Glutamatergic neuron (in vitro differentiated cells): ENCODE results near the gene CLEC6A. TPM values are rescaled to one million over a fixed set of nuclear protein-coding genes. Genes with fewer than 3 reads are reported as not detected.
"Not testable (repeated sequence)": the region's sequence is repeated elsewhere in the genome, so short reads cannot be mapped to it uniquely, and the experiment has no call there.

Experiments used
- DNase-seq: peaks from one replicate; pipeline ENCODE4 v3.0.0; 2022
- H3K27ac Mint-ChIP-seq: one replicate; pipeline ENCODE4 v1.8.0; 2020; ENCODE audit warnings: mild to moderate bottlenecking, mixed read lengths, inconsistent platforms; ENCODE audit not compliant: unreplicated experiment
- H3K27me3 Mint-ChIP-seq: one replicate; pipeline ENCODE4 v1.8.0; 2020; ENCODE audit warnings: mild to moderate bottlenecking, moderate library complexity, mixed read lengths, inconsistent platforms; ENCODE audit not compliant: unreplicated experiment
- H3K36me3 Mint-ChIP-seq: one replicate; pipeline ENCODE4 v1.8.0; 2020; ENCODE audit warnings: mild to moderate bottlenecking, mixed read lengths, inconsistent platforms; ENCODE audit not compliant: unreplicated experiment
- H3K4me1 Mint-ChIP-seq: one replicate; pipeline ENCODE4 v1.8.0; 2020; ENCODE audit warnings: mild to moderate bottlenecking, low read depth, mixed read lengths, inconsistent platforms; ENCODE audit not compliant: unreplicated experiment
- H3K4me3 Mint-ChIP-seq: one replicate; pipeline ENCODE4 v1.8.0; 2020; ENCODE audit warnings: mild to moderate bottlenecking, mixed read lengths, inconsistent platforms; ENCODE audit not compliant: unreplicated experiment
- H3K9me3 Mint-ChIP-seq: one replicate; pipeline ENCODE4 v1.8.0; 2020; ENCODE audit warnings: mild to moderate bottlenecking, moderate library complexity, mixed read lengths, inconsistent platforms; ENCODE audit not compliant: unreplicated experiment
- CTCF ChIP-seq: fragments of 200-600 bp; sonication (generic); IDR thresholded peaks from one replicate; pipeline ENCODE4 v1.5.0; 2021; ENCODE audit not compliant: partially characterized antibody, unreplicated experiment
- long read RNA-seq: library from polyadenylated mRNA; unstranded; transcript quantifications from one replicate; pipeline ENCODE4 v2.0.0, GENCODE V29; 2020; ENCODE audit not compliant: unreplicated experiment
- total RNA-seq: library from RNA; stranded (reverse); fragmentation: NEBNext Ultra II Directional; extraction: Animal tissue kit (Norgen Biotek cat#: 25700); gene quantifications from one replicate; pipeline ENCODE4 v1.2.1, GENCODE V29; 2021; ENCODE audit not compliant: unreplicated experiment

CLEC6A gene
- not detected for total RNA-seq
- long read RNA-seq, result 0 reads

GRCh38 chr12:8455727-8456360 is at the start of gene CLEC6A:
Gene CLEC6A, plus strand, starts transcription at chr12:8455962. Its CDS starts 150 bp downstream, at chr12:8456112.
- DNase-seq, result no peak
- Mint-ChIP-seq H3K4me3 (no peak within 1 kb of the TSS), H3K9me3 (no peaks in the 10 kb centered on the region), H3K36me3 (no peaks in the 10 kb centered on the region), H3K4me1 (no peaks in the 10 kb centered on the region), H3K27me3 (no peaks in the 10 kb centered on the region), H3K27ac (no peak within 1 kb of the TSS)
- TF ChIP-seq CTCF, result no peak

DNA sequence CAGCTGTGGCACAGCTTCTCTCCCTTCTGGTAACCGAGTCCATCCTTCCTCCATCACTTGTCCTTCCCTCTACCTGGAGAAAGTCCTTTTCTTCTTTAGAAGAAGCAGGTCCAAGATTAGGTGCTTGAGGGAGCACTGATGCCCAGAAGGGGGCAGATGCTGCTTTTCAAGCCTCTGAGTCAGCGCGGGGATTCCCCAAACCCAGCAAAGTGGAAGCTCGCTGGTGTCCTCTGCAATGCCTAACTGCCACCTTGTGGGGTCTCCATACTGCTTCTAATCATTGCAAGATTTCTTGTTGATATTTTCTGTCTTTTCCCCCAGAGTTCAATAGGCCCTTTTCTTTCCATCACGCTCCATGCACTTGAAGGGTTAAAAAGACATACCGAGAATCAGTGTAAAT is 36.2 kb upstream of the CLEC6A start:
- not testable (repeated sequence) for H3K4me3 Mint-ChIP-seq, DNase-seq, H3K9me3 Mint-ChIP-seq, H3K27ac Mint-ChIP-seq, H3K4me1 Mint-ChIP-seq, H3K27me3 Mint-ChIP-seq, H3K36me3 Mint-ChIP-seq

DNA sequence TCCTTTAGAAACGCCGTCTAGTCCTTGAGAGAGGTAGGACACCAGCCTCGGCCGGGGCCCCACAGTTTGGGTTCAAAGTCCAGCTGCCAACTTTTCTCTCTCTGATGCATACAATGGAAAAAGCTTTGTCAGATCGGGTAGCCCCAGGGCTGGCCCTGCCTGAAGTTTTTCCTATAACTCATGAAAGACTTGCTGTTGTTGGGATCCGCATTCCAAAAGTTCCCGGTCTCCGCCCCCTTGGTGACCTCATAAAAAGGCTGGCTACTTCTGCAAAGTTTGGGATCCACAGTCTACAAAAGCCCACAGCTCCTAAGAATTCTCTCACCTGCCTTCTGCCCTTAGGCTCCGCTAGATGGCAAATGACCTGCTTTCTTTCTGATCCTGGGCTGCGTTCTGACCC is 35.3 kb upstream of the CLEC6A start:
- Mint-ChIP-seq H3K27ac (no peak overlapping the region), H3K36me3 (no peaks in the 10 kb centered on the region), H3K4me1 (no peaks in the 10 kb centered on the region), H3K9me3 (no peaks in the 10 kb centered on the region), H3K27me3 (no peaks in the 10 kb centered on the region), H3K4me3 (no peak overlapping the region)
- no peak for DNase-seq
- TF ChIP-seq CTCF, result no peak

DNA sequence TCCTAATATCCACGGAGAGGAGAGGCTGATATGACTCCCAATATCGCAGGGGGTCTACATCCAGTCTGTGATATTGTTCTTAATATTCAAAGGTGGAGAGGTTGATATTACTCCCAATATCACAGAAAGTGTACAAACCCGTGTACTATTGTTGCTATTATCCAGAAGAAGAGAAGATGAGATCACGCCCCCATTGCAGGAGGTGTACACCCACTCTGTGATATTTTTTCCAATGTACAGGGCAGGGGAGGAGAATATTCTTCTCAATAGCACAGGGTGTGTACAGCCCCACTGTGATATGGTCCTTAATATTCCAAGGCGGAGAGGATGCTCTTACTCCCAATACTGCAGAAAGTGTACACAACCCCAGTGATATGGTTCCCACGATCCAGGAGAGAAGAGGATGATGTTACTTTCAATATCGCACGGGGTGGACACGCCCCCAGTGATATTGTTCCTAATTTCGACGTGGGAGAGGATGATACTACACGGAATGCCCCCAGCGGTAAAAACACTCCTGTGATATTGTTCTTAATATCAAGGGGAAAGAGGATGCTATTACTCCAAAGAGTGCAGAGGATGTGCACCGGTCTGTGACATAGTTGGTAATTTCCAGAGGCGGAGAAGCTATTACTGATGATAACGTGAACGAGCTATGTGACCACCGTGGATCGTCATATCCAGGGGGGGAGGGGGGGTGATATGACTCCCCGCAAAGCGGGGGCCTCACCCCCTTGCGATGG is 11.1 kb upstream of the CLEC6A start:
- not testable (repeated sequence) for H3K4me3 Mint-ChIP-seq, H3K27ac Mint-ChIP-seq, H3K27me3 Mint-ChIP-seq, H3K4me1 Mint-ChIP-seq, H3K9me3 Mint-ChIP-seq, DNase-seq, H3K36me3 Mint-ChIP-seq

GRCh38 chr12:8445731-8446130 is 10.0 kb upstream of the CLEC6A start:
- TF ChIP-seq CTCF, result no peak
- H3K27ac Mint-ChIP-seq, result no peak overlapping the region
- no peak overlapping the region for H3K4me3 Mint-ChIP-seq
- DNase-seq, result no peak
- H3K36me3 Mint-ChIP-seq, result peaks cover 4% of the 10 kb centered on the region
- H3K27me3 Mint-ChIP-seq, result peaks cover 4% of the 10 kb centered on the region
- H3K4me1 Mint-ChIP-seq, result no peaks in the 10 kb centered on the region
- H3K9me3 Mint-ChIP-seq, result no peaks in the 10 kb centered on the region
